Measurements from ENCODE around the gene SPTBN1. TPM values are rescaled to one million over a fixed set of nuclear protein-coding genes. Genes with fewer than 3 reads are reported as not detected.

The SPTBN1 gene
- total and polyA plus RNA-seq, 2 donors (not counting 3 experiments of a cell fraction or from before 2014, with no cell fraction given): 63.3 to 320 TPM

DNA sequence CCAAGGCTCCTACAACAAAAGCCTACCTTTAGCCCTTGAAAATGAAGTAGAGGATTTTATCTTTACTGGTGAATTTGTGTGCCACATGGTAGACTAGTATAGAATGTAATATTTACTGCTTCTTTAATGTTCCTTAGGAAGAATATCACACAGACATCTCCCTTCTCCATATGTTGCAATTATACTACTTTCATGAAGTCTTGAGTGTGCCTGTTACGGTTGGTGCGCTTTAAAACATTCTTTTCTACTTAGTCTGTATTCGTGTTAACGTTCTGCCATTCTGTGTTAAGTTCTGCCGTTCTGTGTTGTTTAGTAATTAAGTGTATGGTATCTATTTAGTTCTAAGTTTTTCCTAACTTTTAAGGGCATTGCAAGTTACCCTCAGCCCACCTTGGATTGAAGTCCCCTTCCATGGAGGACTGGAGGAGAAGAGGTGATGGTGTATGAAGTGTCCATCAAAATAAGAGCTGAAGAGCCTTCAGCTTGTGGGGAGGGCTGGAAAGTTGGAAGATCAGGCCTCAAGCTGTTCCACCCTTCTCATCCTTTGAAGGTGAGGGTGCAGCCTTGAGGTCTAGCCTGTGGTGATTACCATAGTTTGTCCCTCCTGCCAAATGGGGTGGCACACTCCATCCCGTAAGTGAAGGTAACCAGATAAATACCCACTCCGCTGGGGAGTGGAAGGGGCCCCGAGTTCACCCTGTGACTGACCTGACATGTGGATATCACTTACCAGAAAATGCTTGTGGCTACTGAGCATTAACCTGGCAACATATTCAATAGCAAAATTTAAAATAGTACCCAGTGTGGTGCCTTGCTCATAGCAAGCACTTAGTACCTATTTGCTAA, 131.3 kb downstream of the SPTBN1 start:
- Histone ChIP-seq H3K9ac (replicated peaks; ENCODE audit: extremely low read depth, insufficient read depth, low read length) (no peak overlapping the region), H3K9me3 (replicated peaks; ENCODE audit: control insufficient read depth, insufficient read depth, low read length) (no peaks in the 10 kb centered on the region), H3K27ac (ENCODE audit: insufficient read depth, low read depth, low read length) (peak overlapping the region; percentile 91), H2AFZ (ENCODE audit: low read depth, low read length) (no peak overlapping the region), H3K9me1 (replicated peaks; ENCODE audit: control insufficient read depth, extremely low read depth, insufficient read depth, low read length) (no peaks in the 10 kb centered on the region), H3K79me2 (ENCODE audit: control insufficient read depth, insufficient read depth, low read length) (peaks cover 85% of the 10 kb centered on the region), H3K4me3 (replicated peaks in 1 of 3; ENCODE audit: insufficient read depth in 1 of 3, low read depth in 1 of 3, low read length in 3 of 3) (no peak overlapping the region), H3K4me1 (ENCODE audit: control insufficient read depth, extremely low read depth, insufficient read depth, low read length) (peaks cover 69% of the 10 kb centered on the region), H3K4me2 (ENCODE audit: insufficient read depth, low read length) (peak overlapping the region; percentile 70), H4K20me1 (replicated peaks; ENCODE audit: control insufficient read depth, extremely low read depth, insufficient read depth, low read length) (peaks cover 2% of the 10 kb centered on the region), H3K27me3 (ENCODE audit: control insufficient read depth in 2 of 2, insufficient read depth in 2 of 2, low read length in 2 of 2) (no peaks in the 10 kb centered on the region), H3K36me3 (ENCODE audit: control insufficient read depth in 2 of 2, extremely low read depth in 1 of 2, insufficient read depth in 2 of 2, low read length in 2 of 2) (no peaks in the 10 kb centered on the region)
- ChIA-PET POLR2A (interaction anchor here (0.7 kb wide), 1 partner anchor 14 kb away, joined by 3 read pairs; no protein-coding TSS in a partner anchor), CTCF (interaction anchor here (1.0 to 2.9 kb wide), 3 partner anchors 13 to 47 kb away, joined by 4 to 10 read pairs (median 4); no protein-coding TSS in a partner anchor)
- intact Hi-C loops (cut with micrococcal nuclease): loop anchor here (2.0 kb wide), 1 partner anchor 65 kb away; no protein-coding TSS in a partner anchor
- FAIRE-seq: no peak
- no TSS peak for BruUV-seq (replicated peaks)
- no peak for DNase-seq (ENCODE audit: low read depth, low spot score)
- dilution Hi-C loops (cut with MboI; ENCODE audit: extremely low pct_ligation_motif_present, low sequenced_read_pairs): no loop called here
- TF ChIP-seq FOS (IDR thresholded peaks at IDR 0.05; ENCODE audit: borderline replicate concordance, insufficient read depth, low read length): no peak
- TF ChIP-seq POLR2AphosphoS5 (IDR thresholded peaks at IDR 0.05; ENCODE audit: insufficient read depth, low read depth, low read length): no peak
- TF ChIP-seq MYC (IDR thresholded peaks at IDR 0.05; ENCODE audit: low read depth, low read length): no peak
- no peak for TF ChIP-seq GATA2 (IDR thresholded peaks at IDR 0.05; ENCODE audit: insufficient read depth, insufficient read length, low read depth, low read length)
- TF ChIP-seq, protein P1, sequence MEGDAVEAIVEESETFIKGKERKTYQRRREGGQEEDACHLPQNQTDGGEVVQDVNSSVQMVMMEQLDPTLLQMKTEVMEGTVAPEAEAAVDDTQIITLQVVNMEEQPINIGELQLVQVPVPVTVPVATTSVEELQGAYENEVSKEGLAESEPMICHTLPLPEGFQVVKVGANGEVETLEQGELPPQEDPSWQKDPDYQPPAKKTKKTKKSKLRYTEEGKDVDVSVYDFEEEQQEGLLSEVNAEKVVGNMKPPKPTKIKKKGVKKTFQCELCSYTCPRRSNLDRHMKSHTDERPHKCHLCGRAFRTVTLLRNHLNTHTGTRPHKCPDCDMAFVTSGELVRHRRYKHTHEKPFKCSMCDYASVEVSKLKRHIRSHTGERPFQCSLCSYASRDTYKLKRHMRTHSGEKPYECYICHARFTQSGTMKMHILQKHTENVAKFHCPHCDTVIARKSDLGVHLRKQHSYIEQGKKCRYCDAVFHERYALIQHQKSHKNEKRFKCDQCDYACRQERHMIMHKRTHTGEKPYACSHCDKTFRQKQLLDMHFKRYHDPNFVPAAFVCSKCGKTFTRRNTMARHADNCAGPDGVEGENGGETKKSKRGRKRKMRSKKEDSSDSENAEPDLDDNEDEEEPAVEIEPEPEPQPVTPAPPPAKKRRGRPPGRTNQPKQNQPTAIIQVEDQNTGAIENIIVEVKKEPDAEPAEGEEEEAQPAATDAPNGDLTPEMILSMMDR (IDR thresholded peaks at IDR 0.05; ENCODE audit: extremely low read depth in 1 of 2, insufficient read depth in 1 of 2, low read depth in 1 of 2, low read length in 2 of 2): no peak
- no peak for TF ChIP-seq POLR2A (IDR thresholded peaks at IDR 0.05; ENCODE audit: low read depth, low read length)
- TF ChIP-seq JUN (IDR thresholded peaks at IDR 0.05; ENCODE audit: borderline replicate concordance, insufficient read depth, insufficient read length, low read depth): no peak
